Measurements from ENCODE around the gene GSX2. TPM values are rescaled to one million over a fixed set of nuclear protein-coding genes. Genes with fewer than 3 reads are reported as not detected.

Gene GSX2
- total and polyA plus RNA-seq, 2 of the 13 experiments (the other 11 are each of a cell fraction or from before 2014, with no cell fraction given) = not detected

- no peak for TF ChIP-seq PBX3 (CRISPR knock-in tag; IDR thresholded peaks at IDR 0.05; ENCODE audit: borderline replicate concordance)
- TF ChIP-seq ZNF232 (CRISPR knock-in tag; IDR thresholded peaks at IDR 0.05; ENCODE audit: borderline replicate concordance) = no peak
- no peak for TF ChIP-seq ZNF550 (CRISPR knock-in tag; IDR thresholded peaks at IDR 0.05; ENCODE audit: borderline replicate concordance)
- TF ChIP-seq BRCA1 (CRISPR knock-in tag; IDR thresholded peaks at IDR 0.05) = no peak
- TF ChIP-seq FOXC1 (CRISPR knock-in tag; IDR thresholded peaks at IDR 0.05; ENCODE audit: borderline replicate concordance) = no peak
- TF ChIP-seq XRCC5 (optimal IDR thresholded peaks at IDR 0.05; ENCODE audit: low read length) = no peak
- no peak; the same call in 1 of the 2 replicates for TF ChIP-seq HOXA3 (CRISPR knock-in tag; IDR thresholded peaks at IDR 0.05)
- peak; percentile 79 for TF ChIP-seq IKZF5 (CRISPR knock-in tag; IDR thresholded peaks at IDR 0.05)
- no peak for TF ChIP-seq ATAD3A (CRISPR knock-in tag; IDR thresholded peaks at IDR 0.05)
- no peak for TF ChIP-seq MNT (IDR thresholded peaks at IDR 0.05)
- no peak for TF ChIP-seq SNRNP70 (IDR thresholded peaks at IDR 0.05; ENCODE audit: low read depth, low read length)
- TF ChIP-seq CEBPB (IDR thresholded peaks at IDR 0.05; ENCODE audit: borderline replicate concordance, low read depth, low read length) = no peak
- TF ChIP-seq TAF1 (CRISPR knock-in tag; IDR thresholded peaks at IDR 0.05) = no peak
- TF ChIP-seq ZNF460 (CRISPR knock-in tag; IDR thresholded peaks at IDR 0.05; ENCODE audit: borderline replicate concordance) = no peak
- no peak for TF ChIP-seq CCAR2 (optimal IDR thresholded peaks at IDR 0.05; ENCODE audit: low read depth, low read length)
- no peak for TF ChIP-seq HNRNPL (IDR thresholded peaks at IDR 0.05; ENCODE audit: low read depth, low read length)
- TF ChIP-seq ZNF678 (CRISPR knock-in tag; IDR thresholded peaks at IDR 0.05) = no peak
- no peak for TF ChIP-seq SRSF1 (optimal IDR thresholded peaks at IDR 0.05; ENCODE audit: low read depth, low read length)
- TF ChIP-seq E2F2 (CRISPR knock-in tag; IDR thresholded peaks at IDR 0.05; ENCODE audit: borderline replicate concordance) = no peak
- no peak for TF ChIP-seq TBX3 (IDR thresholded peaks at IDR 0.05; ENCODE audit: borderline replicate concordance)
- TF ChIP-seq MEF2D (CRISPR knock-in tag; IDR thresholded peaks at IDR 0.05) = peak; percentile 61; the same call in 1 of the 2 replicates
- peak in 1 of 2 experiments; percentile 66; a peak in 2 of 4 replicates for TF ChIP-seq KLF16 (CRISPR knock-in tag; IDR thresholded peaks at IDR 0.05)
- no peak for TF ChIP-seq ZNF574 (CRISPR knock-in tag; IDR thresholded peaks at IDR 0.05)
- TF ChIP-seq ZNF83 (CRISPR knock-in tag; IDR thresholded peaks at IDR 0.05; ENCODE audit: borderline replicate concordance) = no peak
Measured at GRCh38 chr4:54082168-54082567, 17.8 kb upstream of the GSX2 start (continued).

Measured in HepG2 (cell line).